HAP-1 (cell line): Measurements from ENCODE around the gene ZNF213.

ENCODE experiments used
- DNase-seq, 2 experiments: peaks; one replicate each; pipeline ENCODE4 v3.0.0-alpha.2; 2016 to 2020; ENCODE audit warnings: low spot score in 2 of 2
- H3K27me3 ChIP-seq: fragments of 250-450 bp; sonication (Bioruptor Pico); 2 replicates; pipeline ENCODE4 v1.5.1; 2020; ENCODE audit warnings: low read depth, mild to moderate bottlenecking, moderate library complexity
- H3K36me3 ChIP-seq: fragments of 250-450 bp; sonication (Bioruptor Pico); replicated peaks from 2 replicates; pipeline ENCODE4 v1.5.1; 2020; ENCODE audit warnings: mild to moderate bottlenecking
- H3K4me1 ChIP-seq: fragments of 250-450 bp; sonication (Bioruptor Pico); 2 replicates; pipeline ENCODE4 v1.5.1; 2020; ENCODE audit warnings: mild to moderate bottlenecking
- H3K4me3 ChIP-seq: fragments of 250-450 bp; sonication (Bioruptor Pico); 2 replicates; pipeline ENCODE4 v1.5.1; 2020; ENCODE audit warnings: mild to moderate bottlenecking, moderate library complexity
- H3K9me3 ChIP-seq: fragments of 250-450 bp; sonication (Bioruptor Pico); 2 replicates; pipeline ENCODE4 v1.5.1; 2020; ENCODE audit warnings: mild to moderate bottlenecking, moderate library complexity
- in situ Hi-C: fragments of 300-500 bp; cut with MboI; formaldehyde crosslinking; loops from 3 replicates; pipeline ENCODE4 v1.14.3; 2020; ENCODE audit warnings: low sequenced_read_pairs, inconsistent platforms, mixed read lengths

The ZNF213 gene

GRCh38 chr16:3187798-3188674, 53.2 kb downstream of the ZNF213 start, which contains the start of gene OR1F1:
Gene OR1F1 (plus strand): TSS chr16:3188204.
- Histone ChIP-seq H3K27me3 (no peaks in the 10 kb centered on the region), H3K9me3 (peaks cover 4% of the 10 kb centered on the region; the same call in 1 of the 2 replicates), H3K4me1 (peaks cover 7% of the 10 kb centered on the region), H3K4me3 (peak within 1 kb of the TSS; percentile 54), H3K36me3 (no peaks in the 10 kb centered on the region)
- DNase-seq = peak; percentile 49 to 79
- in situ Hi-C loops = no loop called here

DNA sequence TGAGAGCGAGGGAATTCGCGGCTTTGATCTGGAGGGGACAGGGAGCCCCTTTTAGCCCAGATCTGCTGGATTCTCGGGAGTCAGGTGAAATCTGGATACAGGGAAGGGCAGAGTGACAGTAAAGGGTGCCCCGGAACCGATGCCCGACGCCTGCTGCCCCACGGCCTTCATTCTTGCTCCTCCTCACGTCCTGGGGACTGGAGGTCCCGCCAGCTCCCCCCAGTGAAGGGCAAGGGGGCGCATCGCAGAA, 53.8 kb downstream of the ZNF213 start:
- peaks cover 3% of the 10 kb centered on the region; the same call in 1 of the 2 replicates for H3K9me3 ChIP-seq
- peaks cover 7% of the 10 kb centered on the region for H3K4me1 ChIP-seq
- DNase-seq = no peak
- in situ Hi-C loops = no loop called here
- no peaks in the 10 kb centered on the region for H3K36me3 ChIP-seq
- no peaks in the 10 kb centered on the region for H3K27me3 ChIP-seq
- H3K4me3 ChIP-seq = peak overlapping the region; percentile 54

- Histone ChIP-seq H3K9me3 (no peaks in the 10 kb centered on the region), H3K4me3 (peak overlapping the region; percentile 54), H3K36me3 (no peaks in the 10 kb centered on the region), H3K4me1 (peaks cover 7% of the 10 kb centered on the region), H3K27me3 (no peaks in the 10 kb centered on the region)
- peak; percentile 53 to 77 for DNase-seq
- in situ Hi-C loops = no loop called here
These were observed 54.3 kb downstream of the ZNF213 start for GRCh38 chr16:3188925-3189825.

DNA sequence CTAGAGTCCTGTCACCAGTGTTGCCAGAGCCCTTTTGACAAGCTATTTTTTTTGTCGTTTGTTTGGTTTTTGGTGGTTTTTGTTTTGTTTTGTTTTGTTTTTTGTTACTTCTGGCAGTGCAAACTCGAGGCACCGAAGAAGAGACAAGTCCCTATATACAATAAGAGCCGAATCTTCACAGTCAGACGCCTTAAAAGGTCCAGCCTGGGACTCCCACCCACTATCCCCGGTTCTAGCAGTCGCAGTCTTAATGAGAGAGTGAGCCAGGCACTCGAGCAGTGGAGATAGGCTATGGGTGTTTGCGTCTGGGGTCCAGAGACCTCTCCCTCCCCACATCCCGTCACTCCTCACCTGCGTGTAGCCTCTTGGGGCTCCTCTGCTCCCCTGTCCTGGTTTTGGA, 55.0 kb downstream of the ZNF213 start:
- H3K9me3 ChIP-seq = no peaks in the 10 kb centered on the region
- H3K4me3 ChIP-seq = no peak overlapping the region
- no peak for DNase-seq
- no peaks in the 10 kb centered on the region for H3K36me3 ChIP-seq
- H3K4me1 ChIP-seq = peaks cover 7% of the 10 kb centered on the region
- no peaks in the 10 kb centered on the region for H3K27me3 ChIP-seq
- in situ Hi-C loops = no loop called here

DNA sequence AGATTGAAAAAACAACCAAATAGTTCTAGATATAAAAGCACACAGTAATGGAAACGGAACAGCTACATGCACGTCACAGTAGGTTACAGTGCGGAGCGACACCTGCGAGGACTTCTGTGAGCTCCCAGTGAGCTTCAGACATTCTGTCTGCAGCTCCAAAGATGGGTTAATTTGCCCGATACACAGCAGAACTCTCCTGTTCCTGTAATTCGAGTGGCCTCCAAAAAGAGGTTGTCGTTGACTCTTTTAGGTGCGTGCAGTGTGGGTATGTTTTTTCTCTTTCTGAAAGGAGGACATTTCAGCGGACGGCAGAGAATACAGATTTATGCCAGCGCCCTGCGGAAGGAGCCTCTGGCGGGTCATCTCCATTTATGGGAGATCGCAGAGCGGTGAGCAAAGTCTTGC, 56.1 kb downstream of the ZNF213 start:
- Histone ChIP-seq H3K27me3 (no peaks in the 10 kb centered on the region), H3K9me3 (no peaks in the 10 kb centered on the region), H3K4me3 (peak overlapping the region; percentile 35), H3K4me1 (peaks cover 7% of the 10 kb centered on the region), H3K36me3 (no peaks in the 10 kb centered on the region)
- DNase-seq = no peak
- in situ Hi-C loops = no loop called here
